AG09319 (cell line): Measurements from ENCODE around the gene TMC3.

ENCODE experiments used
- DNase-seq: peaks from one replicate; pipeline ENCODE4 v3.0.0-alpha.2; 2010; ENCODE audit warnings: low read depth; ENCODE audit errors: extremely low read depth
- CTCF ChIP-seq: IDR thresholded peaks from 2 replicates; pipeline ENCODE4 v1.5.1; 2011; ENCODE audit warnings: low read depth, mild to moderate bottlenecking, inconsistent platforms, low read length, moderate library complexity

TMC3 gene

DNA sequence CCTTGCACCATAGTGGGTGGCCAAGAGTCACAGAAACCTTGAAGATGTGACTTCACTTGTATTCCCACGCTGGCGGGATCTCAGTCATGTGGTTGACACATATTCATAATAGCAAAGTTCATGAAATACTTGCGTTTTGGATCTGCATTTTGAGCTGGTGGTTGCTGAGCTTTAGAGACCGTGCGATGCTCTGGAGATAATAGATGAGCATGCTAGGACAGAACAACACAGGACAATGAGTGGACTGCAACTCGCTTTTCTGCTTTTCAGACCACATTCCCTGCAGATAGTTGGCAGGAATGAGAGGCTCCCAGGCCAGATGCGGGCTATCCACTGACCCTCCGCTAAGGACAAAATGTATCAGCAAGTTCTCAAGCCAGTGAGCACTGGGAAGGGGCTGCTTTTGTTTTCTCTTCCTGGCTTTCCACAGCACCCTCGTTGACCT is 36.3 kb downstream of the TMC3 start:
- no peak for DNase-seq
- no peak for TF ChIP-seq CTCF

DNA sequence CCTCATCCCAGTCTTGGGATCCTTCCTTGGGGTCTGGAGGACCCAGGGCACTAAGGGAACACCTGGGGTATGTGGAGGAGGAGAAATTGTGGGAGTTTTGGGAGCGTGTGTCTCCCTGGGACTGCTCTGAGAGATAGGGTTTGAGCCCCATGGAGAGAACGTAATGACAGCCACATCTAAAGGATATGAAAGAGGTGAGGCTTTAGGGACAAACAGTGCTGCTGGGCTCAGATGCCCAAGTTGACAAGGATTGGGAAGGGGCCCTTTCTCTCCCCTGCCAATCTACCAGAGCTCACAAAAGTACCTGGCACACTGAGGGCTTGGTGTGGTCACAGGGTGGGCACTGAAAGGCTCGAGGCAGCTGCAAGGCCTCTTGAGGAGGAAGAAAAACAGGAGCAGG is 36.8 kb downstream of the TMC3 start:
- no peak for TF ChIP-seq CTCF
- DNase-seq = no peak

- DNase-seq = no peak
- TF ChIP-seq CTCF = peak; percentile 28
Measured at GRCh38 chr15:81336568-81336967, 37.4 kb downstream of the TMC3 start.

GRCh38 chr15:81335631-81336030 is 38.4 kb downstream of the TMC3 start:
- no peak for DNase-seq
- no peak for TF ChIP-seq CTCF

- no peak for DNase-seq
- no peak for TF ChIP-seq CTCF
Measured at GRCh38 chr15:81334768-81335435, 39.1 kb downstream of the TMC3 start.

DNA sequence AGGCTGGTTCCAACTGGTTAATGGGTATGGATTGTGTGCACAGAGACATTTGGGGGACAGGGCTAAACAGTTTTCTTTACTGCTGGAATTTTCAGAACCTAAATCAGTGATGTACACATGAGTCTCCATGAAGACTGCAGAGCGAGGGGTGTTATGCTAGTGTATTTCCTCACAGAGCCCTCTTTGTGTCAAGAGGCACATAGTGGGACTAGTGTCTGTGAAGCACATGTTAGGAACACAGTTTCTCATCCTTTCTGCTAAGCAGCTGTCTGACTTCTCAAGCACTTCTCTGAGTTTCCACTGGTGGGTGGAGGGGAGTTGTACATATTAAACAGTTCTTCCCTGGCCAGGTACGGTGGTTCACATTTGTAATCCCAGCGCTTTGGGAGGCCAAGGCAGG is 40.6 kb downstream of the TMC3 start:
- no peak for DNase-seq
- no peak for TF ChIP-seq CTCF

DNA sequence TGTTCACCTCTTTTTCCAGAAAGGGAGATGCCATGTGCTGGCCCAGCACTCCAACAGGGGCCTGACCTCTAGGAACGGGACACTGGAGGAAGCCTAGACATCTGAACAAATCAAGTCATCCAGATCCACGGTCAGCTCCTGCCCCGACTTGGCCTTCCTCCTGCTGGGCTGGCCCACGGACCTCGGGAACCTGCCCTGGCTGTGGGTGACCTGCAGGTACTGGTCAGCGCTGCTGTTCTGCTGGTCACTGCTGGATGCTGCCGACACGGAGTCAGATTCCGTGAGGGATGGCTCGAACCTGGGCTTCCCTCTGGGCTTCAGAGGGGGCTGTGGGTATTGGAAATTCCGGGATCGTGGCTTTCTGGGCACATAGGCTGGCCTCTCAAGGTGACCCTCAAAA is 41.7 kb downstream of the TMC3 start:
- TF ChIP-seq CTCF = no peak
- DNase-seq = no peak
